Measurements from ENCODE around the gene ZNF337.

The ZNF337 gene

DNA sequence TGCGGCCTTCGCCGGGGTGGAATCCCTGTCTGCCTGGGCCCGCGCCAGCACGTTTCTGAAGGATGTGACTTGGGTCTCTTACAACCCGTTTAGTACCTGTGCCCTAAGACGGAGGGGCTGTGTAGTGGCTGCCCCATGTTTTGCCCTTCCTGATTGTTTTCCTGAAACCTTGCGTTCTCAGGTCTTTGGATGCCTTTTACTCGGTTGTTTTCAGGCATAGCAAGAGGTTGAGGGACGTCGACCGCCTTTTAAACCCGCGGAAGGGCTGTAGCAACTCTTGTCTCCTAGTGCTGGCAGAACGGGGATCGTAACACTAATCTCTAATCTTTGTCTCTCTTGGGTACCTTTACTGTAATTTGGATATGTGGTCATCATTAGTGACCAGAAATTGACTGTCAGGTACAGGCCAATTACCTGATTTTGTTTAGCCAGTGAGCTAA, 72.1 kb downstream of the ZNF337 start:
- DNase-seq = no peak

Data from NCI-H1436 (cell line).